ENCODE results near the gene NGFR. TPM values are rescaled to one million over a fixed set of nuclear protein-coding genes. Genes with fewer than 3 reads are reported as not detected.
A peak's percentile ranks its signal among the peaks of the same experiment; 100 is the strongest.

The NGFR gene
- total and polyA plus RNA-seq, 9 of the 15 experiments (the other 6 are each of a cell fraction or from before 2014, with no cell fraction given), result 0.07 to 0.23 (median 0.13) TPM; not detected in 4

DNA sequence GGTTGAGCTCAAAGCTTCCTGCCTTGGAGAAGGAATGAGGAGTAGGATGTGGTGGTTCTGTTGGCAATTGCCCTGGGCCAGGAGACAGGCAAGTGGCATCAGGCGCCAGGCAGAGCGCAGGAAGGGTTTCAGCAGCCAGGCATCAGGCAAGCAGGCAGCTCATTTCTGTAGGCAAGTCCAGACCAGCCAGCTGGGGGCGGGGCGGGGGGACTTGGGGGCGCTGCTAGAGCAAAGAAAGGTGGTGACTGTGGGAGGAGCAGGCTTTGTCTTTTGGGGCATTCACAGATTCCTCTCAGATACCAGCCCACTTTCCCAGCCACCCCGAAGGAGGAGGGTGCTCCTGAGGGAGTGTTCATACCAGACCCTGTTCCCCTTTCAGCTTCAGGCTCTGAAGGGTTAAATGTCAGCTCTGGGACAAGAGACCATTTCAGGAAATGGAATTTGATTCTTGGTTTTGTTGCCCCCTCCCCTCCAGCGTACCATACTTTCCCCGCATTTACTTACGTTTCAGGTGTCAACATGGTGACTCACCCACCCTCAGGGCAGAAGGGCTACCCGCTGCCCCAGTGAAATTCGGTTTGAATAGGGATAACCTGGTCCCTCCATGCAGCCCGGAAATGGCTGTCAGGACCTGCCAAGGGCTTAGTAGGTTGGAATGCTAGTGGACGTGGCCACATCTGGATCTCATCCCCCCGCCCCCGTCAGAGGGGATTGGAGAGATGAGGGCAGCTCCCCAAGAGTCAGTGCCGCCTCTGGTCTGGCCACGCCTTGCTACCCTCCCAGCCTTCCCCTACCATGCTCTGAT lies 13.2 kb downstream of the NGFR start:
- no TSS peak for BruUV-seq (replicated peaks)
- H4K20me1 ChIP-seq (replicated peaks; ENCODE audit: control insufficient read depth, insufficient read depth, low read length), result peaks cover 6% of the 10 kb centered on the region; the same call in 1 of the 2 replicates
- ChIA-PET CTCF (ENCODE audit: low intra/inter-chr PET ratio) (no interaction called here), POLR2A (interaction anchor here (0.6 to 0.7 kb wide), 2 partner anchors 7 to 10 kb away, joined by 3 read pairs; no protein-coding TSS in a partner anchor)
- H2AFZ ChIP-seq (ENCODE audit: low read depth, low read length), result no peak overlapping the region
- no peaks in the 10 kb centered on the region for H3K9me3 ChIP-seq (replicated peaks; ENCODE audit: control insufficient read depth, insufficient read depth, low read depth, low read length)
- no peaks in the 10 kb centered on the region for H3K36me3 ChIP-seq (ENCODE audit: control insufficient read depth, insufficient read depth, low read length)
- peaks cover 11 to 70% of the 10 kb centered on the region in 2 experiments; a peak in 4 of 5 replicates for H3K27me3 ChIP-seq (ENCODE audit: control insufficient read depth in 2 of 2, insufficient read depth in 2 of 2, low read length in 2 of 2)
- 2% methylated on average over 14 of the region's 17 CpGs for WGBS (ENCODE audit: insufficient coverage, low coverage, missing lambda C conversion rate)
- ATAC-seq (no peak), FAIRE-seq (peak; percentile 40), DNase-seq (ENCODE audit: extremely low read depth in 1 of 4, low spot score in 3 of 4) (no peak)
- no peak overlapping the region for H3K4me3 ChIP-seq
- H3K79me2 ChIP-seq (ENCODE audit: control insufficient read depth, insufficient read depth, low read length), result no peaks in the 10 kb centered on the region
- H3K4me1 ChIP-seq (replicated peaks in 1 of 2; ENCODE audit: control insufficient read depth in 2 of 2, insufficient read depth in 2 of 2, low read length in 2 of 2), result peaks cover 0 to 19% of the 10 kb centered on the region in 2 experiments; a peak in 2 of 5 replicates
- no peak overlapping the region for H3K9ac ChIP-seq (ENCODE audit: insufficient read depth in 1 of 2, low read depth in 2 of 2, low read length in 2 of 2)
- no peak overlapping the region for H3K4me2 ChIP-seq (ENCODE audit: insufficient read depth, low read length)
- intact Hi-C loops (cut with micrococcal nuclease) (no loop called here), in situ Hi-C loops (cut with MboI) (no loop called here)
- no peak overlapping the region for H3K27ac ChIP-seq (ENCODE audit: extremely low read depth, low read depth, low read length)
- TF ChIP-seq CHD1 (IDR thresholded peaks at IDR 0.05; ENCODE audit: low read length) (no peak), ARHGAP35 (IDR thresholded peaks at IDR 0.05; ENCODE audit: partially characterized antibody) (no peak), RREB1 (CRISPR knock-in tag; IDR thresholded peaks at IDR 0.05) (no peak), TEAD1 (CRISPR knock-in tag; IDR thresholded peaks at IDR 0.05) (no peak), NUFIP1 (IDR thresholded peaks at IDR 0.05; ENCODE audit: partially characterized antibody) (no peak)
- TF ChIP-seq, protein P1, sequence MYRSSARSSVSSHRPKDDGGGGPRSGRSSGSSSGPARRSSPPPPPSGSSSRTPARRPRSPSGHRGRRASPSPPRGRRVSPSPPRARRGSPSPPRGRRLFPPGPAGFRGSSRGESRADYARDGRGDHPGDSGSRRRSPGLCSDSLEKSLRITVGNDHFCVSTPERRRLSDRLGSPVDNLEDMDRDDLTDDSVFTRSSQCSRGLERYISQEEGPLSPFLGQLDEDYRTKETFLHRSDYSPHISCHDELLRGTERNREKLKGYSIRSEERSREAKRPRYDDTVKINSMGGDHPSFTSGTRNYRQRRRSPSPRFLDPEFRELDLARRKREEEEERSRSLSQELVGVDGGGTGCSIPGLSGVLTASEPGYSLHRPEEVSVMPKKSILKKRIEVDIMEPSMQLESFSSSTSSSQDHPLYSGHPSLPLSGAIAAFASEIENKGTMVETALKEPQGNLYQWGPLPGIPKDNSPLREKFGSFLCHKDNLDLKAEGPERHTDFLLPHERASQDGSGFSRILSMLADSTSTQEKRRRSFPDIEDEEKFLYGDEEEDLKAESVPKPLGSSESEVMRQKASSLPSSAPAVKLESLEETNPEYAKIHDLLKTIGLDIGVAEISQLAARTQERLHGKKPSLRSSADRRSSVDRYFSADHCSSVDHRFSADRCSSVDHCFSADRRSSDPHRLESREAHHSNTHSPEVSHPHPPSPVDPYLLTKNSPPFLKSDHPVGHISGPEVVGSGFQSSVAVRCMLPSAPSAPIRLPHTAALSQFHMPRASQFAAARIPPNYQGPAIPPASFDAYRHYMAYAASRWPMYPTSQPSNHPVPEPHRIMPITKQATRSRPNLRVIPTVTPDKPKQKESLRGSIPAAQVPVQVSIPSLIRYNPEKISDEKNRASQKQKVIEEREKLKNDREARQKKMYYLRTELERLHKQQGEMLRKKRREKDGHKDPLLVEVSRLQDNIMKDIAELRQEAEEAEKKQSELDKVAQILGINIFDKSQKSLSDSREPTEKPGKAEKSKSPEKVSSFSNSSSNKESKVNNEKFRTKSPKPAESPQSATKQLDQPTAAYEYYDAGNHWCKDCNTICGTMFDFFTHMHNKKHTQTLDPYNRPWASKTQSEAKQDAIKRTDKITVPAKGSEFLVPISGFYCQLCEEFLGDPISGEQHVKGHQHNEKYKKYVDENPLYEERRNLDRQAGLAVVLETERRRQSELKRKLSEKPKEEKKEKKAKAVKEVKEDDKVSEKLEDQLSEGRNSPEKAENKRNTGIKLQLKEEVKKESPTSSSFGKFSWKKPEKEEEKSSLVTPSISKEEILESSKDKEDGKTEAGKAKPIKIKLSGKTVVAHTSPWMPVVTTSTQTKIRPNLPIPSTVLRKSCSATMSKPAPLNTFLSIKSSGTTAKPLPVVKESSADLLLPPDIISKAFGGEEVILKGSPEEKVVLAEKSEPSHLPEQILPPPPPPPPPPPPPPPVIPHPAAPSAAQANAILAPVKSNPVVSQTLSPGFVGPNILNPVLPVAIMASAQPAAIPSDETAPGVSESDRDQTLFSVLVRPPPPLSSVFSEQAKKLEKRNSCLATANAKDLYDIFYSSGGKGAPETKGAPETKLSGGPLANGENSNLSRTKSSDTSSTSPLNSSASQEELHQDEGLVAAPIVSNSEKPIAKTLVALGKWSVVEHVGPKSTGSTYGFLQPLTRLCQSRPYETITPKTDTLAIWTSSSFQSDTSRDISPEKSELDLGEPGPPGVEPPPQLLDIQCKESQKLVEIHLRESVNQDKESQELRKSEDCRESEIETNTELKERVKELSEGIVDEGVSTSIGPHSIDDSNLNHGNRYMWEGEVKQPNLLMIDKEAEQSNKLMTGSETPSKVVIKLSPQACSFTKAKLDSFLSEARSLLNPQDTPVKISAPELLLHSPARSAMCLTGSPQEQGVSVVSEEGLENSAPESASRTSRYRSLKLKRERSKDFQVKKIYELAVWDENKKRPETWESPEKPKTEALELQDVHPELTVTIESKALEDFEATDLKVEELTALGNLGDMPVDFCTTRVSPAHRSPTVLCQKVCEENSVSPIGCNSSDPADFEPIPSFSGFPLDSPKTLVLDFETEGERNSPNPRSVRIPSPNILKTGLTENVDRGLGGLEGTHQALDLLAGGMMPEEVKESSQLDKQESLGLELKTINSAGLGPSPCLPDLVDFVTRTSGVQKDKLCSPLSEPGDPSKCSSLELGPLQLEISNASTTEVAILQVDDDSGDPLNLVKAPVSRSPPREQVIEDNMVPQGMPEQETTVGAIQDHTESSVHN (IDR thresholded peaks at IDR 0.05; ENCODE audit: borderline replicate concordance in 1 of 2, low read depth in 1 of 2), result no peak
- H3K9me1 ChIP-seq (ENCODE audit: control insufficient read depth, insufficient read depth, low read length), result no peaks in the 10 kb centered on the region
